8988T (cell line): ENCODE results near the gene MYD88.

ENCODE experiments used
- DNase-seq: peaks from one replicate; pipeline ENCODE4 v3.0.0; 2011

MYD88 gene

DNA sequence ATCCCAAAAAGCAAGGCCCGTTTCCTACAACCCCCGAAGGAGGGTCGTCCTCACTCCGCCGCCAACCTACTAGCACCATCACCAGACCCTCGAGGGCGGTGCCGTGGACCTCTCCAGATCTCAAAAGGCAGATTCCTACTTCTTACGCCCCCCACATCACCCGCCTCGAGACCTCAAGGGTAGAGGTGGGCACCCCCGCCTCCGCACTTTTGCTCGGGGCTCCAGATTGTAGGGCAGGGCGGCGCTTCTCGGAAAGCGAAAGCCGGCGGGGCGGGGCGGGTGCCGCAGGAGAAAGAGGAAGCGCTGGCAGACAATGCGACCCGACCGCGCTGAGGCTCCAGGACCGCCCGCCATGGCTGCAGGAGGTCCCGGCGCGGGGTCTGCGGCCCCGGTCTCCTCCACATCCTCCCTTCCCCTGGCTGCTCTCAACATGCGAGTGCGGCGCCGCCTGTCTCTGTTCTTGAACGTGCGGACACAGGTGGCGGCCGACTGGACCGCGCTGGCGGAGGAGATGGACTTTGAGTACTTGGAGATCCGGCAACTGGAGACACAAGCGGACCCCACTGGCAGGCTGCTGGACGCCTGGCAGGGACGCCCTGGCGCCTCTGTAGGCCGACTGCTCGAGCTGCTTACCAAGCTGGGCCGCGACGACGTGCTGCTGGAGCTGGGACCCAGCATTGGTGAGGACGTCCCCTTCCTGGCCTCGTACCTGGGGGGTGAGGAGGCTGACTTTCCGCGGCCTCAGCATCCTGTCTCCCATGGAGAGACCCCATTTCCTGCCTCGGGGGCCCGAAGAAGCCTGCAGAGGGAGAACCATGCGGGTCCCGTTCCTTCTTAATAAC is at the start of gene MYD88:
Gene MYD88, plus strand, starts transcription at position 313 of the 842 bp plus-strand sequence. Its CDS starts 40 bp downstream, at position 353.
- peak; percentile 61 for DNase-seq

DNA sequence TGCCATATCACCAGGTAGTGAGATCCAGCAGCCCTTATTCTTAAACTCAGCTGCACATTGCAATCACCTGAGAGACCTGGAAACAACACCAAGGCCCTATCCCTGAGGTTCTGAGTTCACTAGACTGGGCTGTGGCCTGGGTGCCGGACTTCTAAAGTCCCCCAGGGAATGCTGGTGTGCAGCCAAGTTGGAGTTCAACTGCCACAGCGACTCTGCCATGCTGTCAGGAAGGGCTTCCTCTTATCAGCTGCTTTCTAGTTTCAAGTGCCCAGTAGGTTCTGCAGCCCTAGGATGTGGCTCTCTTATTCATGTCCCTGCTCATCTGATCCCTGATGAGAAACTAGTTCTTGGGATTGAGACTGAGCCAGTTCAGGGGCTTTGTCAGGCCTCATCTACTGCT is 49.3 kb upstream of the MYD88 start:
- DNase-seq = no peak

DNA sequence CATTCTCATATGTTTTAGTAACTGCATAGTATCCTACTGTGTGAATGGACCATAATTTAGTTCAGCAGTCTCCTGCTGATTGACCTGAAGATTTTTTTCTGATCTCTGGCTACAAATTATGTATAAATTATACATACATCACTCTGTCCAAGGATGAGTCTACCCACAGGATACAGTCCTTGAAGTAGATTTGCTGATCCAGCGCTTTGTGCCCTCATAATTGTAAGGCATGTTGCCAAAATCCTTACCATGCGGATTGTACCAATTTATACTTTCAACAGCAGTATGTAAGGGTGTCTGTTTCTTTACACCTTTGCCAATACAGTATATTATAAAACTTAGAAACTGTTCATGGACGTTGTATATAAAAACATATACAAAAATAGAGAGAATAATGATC is 48.0 kb upstream of the MYD88 start:
- no peak for DNase-seq

DNA sequence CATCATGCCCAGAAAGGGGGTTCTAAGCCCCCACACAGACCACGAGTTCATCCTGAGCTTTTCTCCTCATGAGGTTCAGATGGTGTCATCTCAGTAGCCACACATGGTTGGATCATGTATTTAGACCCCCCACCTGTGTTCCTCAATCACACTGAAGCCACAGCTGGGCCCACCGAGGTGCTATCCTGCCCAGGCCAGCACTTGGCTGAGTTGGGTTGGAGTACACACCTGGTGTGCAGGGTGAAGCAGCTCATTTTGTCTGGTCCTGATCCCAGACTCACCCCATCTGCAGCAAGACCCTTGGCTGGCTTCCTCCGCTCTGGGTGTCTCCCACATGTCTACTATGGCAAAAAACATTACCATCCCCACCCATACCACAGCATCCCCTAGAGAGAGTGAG is 43.5 kb upstream of the MYD88 start:
- DNase-seq = no peak

GRCh38 chr3:38095669-38096483 is 42.6 kb upstream of the MYD88 start:
- no peak for DNase-seq

- DNase-seq = no peak
Measured at GRCh38 chr3:38097446-38098375, 40.8 kb upstream of the MYD88 start.

DNA sequence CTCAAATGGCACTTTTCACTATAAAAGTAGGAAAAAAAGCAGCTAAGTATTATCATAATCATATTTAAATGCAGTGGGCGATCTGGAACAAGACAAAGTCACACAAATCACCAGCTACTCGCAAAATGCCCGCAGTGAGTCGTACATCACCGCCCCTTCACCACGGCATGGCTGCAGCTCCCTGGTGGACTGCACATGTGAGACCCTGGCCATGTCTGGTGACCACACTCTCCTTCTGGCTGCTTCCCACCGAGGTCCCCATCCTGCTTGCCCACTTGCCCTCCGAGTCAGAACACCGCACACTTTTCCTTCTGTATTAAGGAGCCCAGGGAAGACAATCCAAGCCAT is 40.1 kb upstream of the MYD88 start:
- DNase-seq = no peak

- DNase-seq = no peak
Measured at GRCh38 chr3:38099518-38099917, 38.9 kb upstream of the MYD88 start.

GRCh38 chr3:38100498-38100897 is 38.0 kb upstream of the MYD88 start:
- DNase-seq = no peak

- no peak for DNase-seq
Measured at GRCh38 chr3:38101811-38102443, 36.5 kb upstream of the MYD88 start.

DNA sequence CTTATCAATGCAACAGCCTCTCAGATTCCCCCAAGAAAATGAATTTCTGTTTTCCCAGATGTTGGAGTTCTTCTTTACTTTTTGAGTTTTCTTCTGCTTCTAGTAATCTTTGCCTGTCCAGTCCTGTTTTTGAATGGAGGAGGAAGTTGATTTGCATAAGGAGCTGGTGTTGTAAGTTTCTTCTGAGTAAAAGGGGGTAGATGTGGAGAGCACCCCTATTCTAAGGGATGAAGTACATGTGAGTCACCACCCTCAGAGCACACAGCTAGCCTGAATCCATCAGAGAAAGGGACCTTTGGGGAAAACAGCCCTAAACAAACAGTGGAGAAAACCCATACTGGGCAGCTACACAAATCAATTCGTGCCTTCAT is 36.0 kb upstream of the MYD88 start:
- no peak for DNase-seq

- no peak for DNase-seq
Measured at GRCh38 chr3:38105525-38105924, 32.9 kb upstream of the MYD88 start.

DNA sequence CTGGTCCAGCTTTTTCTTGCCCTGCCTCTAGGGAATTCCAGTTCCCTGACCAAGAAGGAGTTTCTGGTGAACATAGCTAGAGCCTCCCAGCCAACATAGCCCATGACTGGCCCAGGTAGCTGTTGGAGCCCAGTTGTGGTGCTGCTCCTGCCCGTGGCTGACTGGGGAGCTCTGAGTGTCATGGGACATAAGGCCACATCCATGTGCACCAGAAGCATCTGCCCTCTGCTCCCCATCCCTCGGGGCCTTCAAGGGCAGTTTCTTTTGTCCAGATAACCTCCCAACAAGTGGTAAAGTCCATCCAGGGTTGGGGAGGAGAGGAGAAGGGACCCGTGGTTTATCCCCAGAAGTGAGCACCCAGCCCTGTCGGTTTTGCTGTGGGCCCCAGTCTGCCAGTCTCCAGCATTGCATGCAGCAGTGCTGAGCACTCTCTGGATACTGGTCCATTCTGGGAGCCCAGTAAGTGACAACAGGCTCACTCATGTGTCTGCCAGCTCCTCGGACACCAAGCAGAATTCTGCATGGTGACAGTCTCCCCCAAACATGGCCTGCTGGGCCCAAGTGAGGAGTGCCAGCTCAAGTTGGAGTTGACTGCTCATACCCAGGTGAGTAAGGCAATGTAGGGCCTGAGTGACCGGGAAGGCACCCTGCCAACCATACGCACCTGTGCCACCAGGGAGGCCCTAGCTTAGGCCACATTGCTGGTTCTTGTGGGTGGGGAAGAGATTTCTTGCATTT is 30.4 kb upstream of the MYD88 start:
- no peak for DNase-seq

- DNase-seq = no peak
Measured at GRCh38 chr3:38108649-38109579, 29.5 kb upstream of the MYD88 start.

GRCh38 chr3:38109580-38110313 is 28.7 kb upstream of the MYD88 start:
- DNase-seq = no peak

- DNase-seq = no peak
Measured at GRCh38 chr3:38110314-38111050, 28.0 kb upstream of the MYD88 start.

GRCh38 chr3:38111201-38111600 is 27.3 kb upstream of the MYD88 start:
- DNase-seq = no peak

DNA sequence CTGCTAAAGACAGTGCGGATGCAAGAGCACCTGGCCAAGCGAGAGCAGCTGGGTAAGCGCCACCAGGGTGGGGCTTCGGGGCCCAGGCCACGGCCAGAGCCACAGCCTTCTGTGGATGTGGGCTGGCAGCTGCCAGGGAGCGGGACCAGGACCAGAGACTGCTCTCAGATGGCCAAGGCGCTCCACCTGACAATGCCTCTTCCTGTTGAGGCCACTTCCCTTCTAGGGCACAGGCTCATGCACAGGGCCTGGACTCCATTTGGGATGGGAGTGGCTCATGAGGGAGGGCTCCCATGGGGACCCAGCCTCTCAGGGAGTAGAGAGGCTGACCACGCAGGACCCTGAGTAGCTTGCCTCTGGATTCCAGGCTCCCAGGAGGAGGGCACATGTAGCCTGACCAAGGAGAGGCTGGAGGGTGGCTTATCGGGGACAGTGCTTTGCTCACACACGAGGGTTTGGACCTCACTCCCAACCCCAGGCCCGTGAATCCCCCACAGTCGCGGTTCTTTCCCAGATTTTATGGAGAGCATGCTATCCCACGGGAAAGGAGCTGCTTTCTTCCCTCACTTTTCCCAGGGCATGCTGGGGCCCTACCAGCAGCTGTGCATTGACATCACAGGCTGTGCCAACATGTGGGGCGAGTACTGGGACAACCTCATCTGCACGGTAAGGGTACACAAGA is 26.6 kb upstream of the MYD88 start:
- DNase-seq = no peak

- no peak for DNase-seq
Measured at GRCh38 chr3:38112378-38112761, 26.1 kb upstream of the MYD88 start.
